Spinal cord (tissue), 10 donors: ENCODE data around the gene EFHC2. TPM values are rescaled to one million over a fixed set of nuclear protein-coding genes. Genes with fewer than 3 reads are reported as not detected.
A peak's percentile ranks its signal among the peaks of the same experiment; 100 is the strongest.
"Not testable (repeated sequence)": the region's sequence is repeated elsewhere in the genome, so short reads cannot be mapped to it uniquely, and the experiment has no call there.

ENCODE experiments used
- DNase-seq, 6 donors: peaks; one replicate each; pipeline versions ENCODE4 v3.0.0 to v3.0.0-alpha.2; 2013 to 2015; ENCODE audit warnings: low spot score in 6 of 6, low read depth in 4 of 6
- H3K27ac ChIP-seq: one replicate; pipeline ENCODE4 v1.5.1; 2013; ENCODE audit warnings: low read depth, low read length, control low read depth
- H3K27me3 ChIP-seq: one replicate; pipeline ENCODE4 v1.6.1; 2013; ENCODE audit warnings: low read length; ENCODE audit not compliant: control insufficient read depth, insufficient read depth
- H3K36me3 ChIP-seq: one replicate; pipeline ENCODE4 v1.6.1; 2013; ENCODE audit warnings: low read length; ENCODE audit not compliant: control insufficient read depth, insufficient read depth
- H3K4me1 ChIP-seq: one replicate; pipeline ENCODE4 v1.6.1; 2013; ENCODE audit warnings: low read length; ENCODE audit not compliant: control insufficient read depth, insufficient read depth
- H3K4me3 ChIP-seq: one replicate; pipeline ENCODE4 v1.5.1; 2013; ENCODE audit warnings: low read depth, low read length, control low read depth
- H3K9me3 ChIP-seq: one replicate; pipeline ENCODE4 v1.6.1; 2013; ENCODE audit warnings: low read length; ENCODE audit not compliant: control insufficient read depth, insufficient read depth
- WGBS: methylation state at CpG from one replicate; pipeline ENCODE4 v1.1.5; 2013; ENCODE audit warnings: missing lambda C conversion rate; ENCODE audit not compliant: insufficient coverage; 5-methylcytosine and 5-hydroxymethylcytosine counted together
- polyA plus RNA-seq, 2 donors: library from polyadenylated mRNA; unstranded; fragments of 120-200 nt; gene quantifications; one replicate each; pipeline ENCODE4 v1.2.1, GENCODE V29; 2013; ENCODE audit not compliant: insufficient read length in 2 of 2
- total RNA-seq, 2 donors: library from RNA; depleted of rRNA in 1 of 2; stranded (reverse); fragments of 120-200 nt in 1 of 2; fragments of >200 nt in 1 of 2; gene quantifications; one replicate each; pipeline versions ENCODE4 v1.2.3 to v1.2.4, GENCODE V29; 2013 to 2014
- donor health status: healthy.

The EFHC2 gene
- total and polyA plus RNA-seq, 4 donors = 3.7 to 8.0 (median 5.1) TPM

GRCh38 chrX:44267116-44267515 lies 76.4 kb downstream of the EFHC2 start:
- H3K4me3 ChIP-seq = no peak overlapping the region
- H3K36me3 ChIP-seq = no peaks in the 10 kb centered on the region
- H3K27me3 ChIP-seq = peaks cover 8% of the 10 kb centered on the region
- H3K4me1 ChIP-seq = no peaks in the 10 kb centered on the region
- no peaks in the 10 kb centered on the region for H3K9me3 ChIP-seq
- H3K27ac ChIP-seq = no peak overlapping the region
- WGBS = no CpG with 5 or more reads among the region's 2 CpGs
- peak in 1 of 6 donors; percentile 10 for DNase-seq

- no CpG with 5 or more reads among the region's 2 CpGs for WGBS
These were observed 77.9 kb downstream of the EFHC2 start for GRCh38 chrX:44265559-44265958.

GRCh38 chrX:44264936-44265335 lies 78.5 kb downstream of the EFHC2 start:
- DNase-seq = no peak
- H3K36me3 ChIP-seq = no peaks in the 10 kb centered on the region
- no peak overlapping the region for H3K27ac ChIP-seq
- H3K4me1 ChIP-seq = no peaks in the 10 kb centered on the region
- peaks cover 7% of the 10 kb centered on the region for H3K27me3 ChIP-seq
- H3K4me3 ChIP-seq = no peak overlapping the region
- H3K9me3 ChIP-seq = no peaks in the 10 kb centered on the region

More at GRCh38 chrX:44265559-44265958, 77.9 kb downstream of the EFHC2 start:
- Histone ChIP-seq H3K36me3 (no peaks in the 10 kb centered on the region), H3K27ac (no peak overlapping the region), H3K4me3 (no peak overlapping the region), H3K9me3 (no peaks in the 10 kb centered on the region), H3K4me1 (no peaks in the 10 kb centered on the region), H3K27me3 (peaks cover 4% of the 10 kb centered on the region)
- DNase-seq = no peak

- no peak for DNase-seq
- Histone ChIP-seq H3K36me3 (no peaks in the 10 kb centered on the region), H3K9me3 (no peaks in the 10 kb centered on the region), H3K27ac (no peak overlapping the region), H3K4me1 (no peaks in the 10 kb centered on the region), H3K27me3 (peaks cover 6% of the 10 kb centered on the region), H3K4me3 (no peak overlapping the region)
- whole genome bisulfite sequencing = 100% methylated on average over 1 of the region's 5 CpGs
These were observed 82.2 kb downstream of the EFHC2 start for GRCh38 chrX:44261286-44261685.

GRCh38 chrX:44260609-44261008 lies 82.9 kb downstream of the EFHC2 start:
- H3K27ac ChIP-seq = no peak overlapping the region
- H3K4me3 ChIP-seq = no peak overlapping the region
- H3K27me3 ChIP-seq = peaks cover 6% of the 10 kb centered on the region
- no peak for DNase-seq
- no peaks in the 10 kb centered on the region for H3K36me3 ChIP-seq
- H3K4me1 ChIP-seq = no peaks in the 10 kb centered on the region
- H3K9me3 ChIP-seq = no peaks in the 10 kb centered on the region

- WGBS = no CpG with 5 or more reads among the region's 2 CpGs
- not testable (repeated sequence) for DNase-seq, H3K36me3 ChIP-seq, H3K27ac ChIP-seq, H3K9me3 ChIP-seq, H3K27me3 ChIP-seq, H3K4me3 ChIP-seq, H3K4me1 ChIP-seq
These were observed 87.7 kb downstream of the EFHC2 start for GRCh38 chrX:44255742-44256141.

GRCh38 chrX:44253575-44253942 lies 89.9 kb downstream of the EFHC2 start:
- H3K9me3 ChIP-seq = no peaks in the 10 kb centered on the region
- H3K4me3 ChIP-seq = no peak overlapping the region
- no peaks in the 10 kb centered on the region for H3K4me1 ChIP-seq
- peaks cover 2% of the 10 kb centered on the region for H3K27me3 ChIP-seq
- H3K36me3 ChIP-seq = no peaks in the 10 kb centered on the region
- DNase-seq = no peak
- no peak overlapping the region for H3K27ac ChIP-seq
- 47% methylated on average over 4 of the region's 4 CpGs for WGBS

- H3K36me3 ChIP-seq, H3K4me1 ChIP-seq, H3K4me3 ChIP-seq, H3K27me3 ChIP-seq, DNase-seq, H3K27ac ChIP-seq, H3K9me3 ChIP-seq: not testable (repeated sequence)
- 64% methylated on average over 10 of the region's 17 CpGs for WGBS
These were observed 90.5 kb downstream of the EFHC2 start for GRCh38 chrX:44252688-44253574.

GRCh38 chrX:44247468-44247867 lies 96.0 kb downstream of the EFHC2 start:
- peaks cover 2% of the 10 kb centered on the region for H3K27me3 ChIP-seq
- H3K4me1 ChIP-seq = no peaks in the 10 kb centered on the region
- H3K9me3 ChIP-seq = no peaks in the 10 kb centered on the region
- no peak overlapping the region for H3K27ac ChIP-seq
- WGBS = no CpG with 5 or more reads among the region's 4 CpGs
- H3K36me3 ChIP-seq = no peaks in the 10 kb centered on the region
- H3K4me3 ChIP-seq = no peak overlapping the region
- DNase-seq = no peak

- no peak overlapping the region for H3K4me3 ChIP-seq
- no peak overlapping the region for H3K27ac ChIP-seq
- no peaks in the 10 kb centered on the region for H3K4me1 ChIP-seq
- DNase-seq = no peak
- 83% methylated on average over 1 of the region's 2 CpGs for WGBS
- H3K9me3 ChIP-seq = no peaks in the 10 kb centered on the region
- H3K36me3 ChIP-seq = no peaks in the 10 kb centered on the region
- H3K27me3 ChIP-seq = peaks cover 2% of the 10 kb centered on the region
These were observed 96.6 kb downstream of the EFHC2 start for GRCh38 chrX:44246826-44247225.
